HUES48 (cell line): Measurements from ENCODE around the gene VAT1L.

ENCODE experiments used
- H3K27ac ChIP-seq: one replicate; pipeline ENCODE4 v1.7.0; 2013; ENCODE audit warnings: low read depth, low read length, inconsistent platforms
- H3K27me3 ChIP-seq: 2 replicates; pipeline ENCODE4 v1.6.1; 2013; ENCODE audit warnings: mild to moderate bottlenecking, low read length; ENCODE audit not compliant: control insufficient read depth, insufficient read depth
- H3K36me3 ChIP-seq: 2 replicates; pipeline ENCODE4 v1.6.1; 2013; ENCODE audit warnings: low read length; ENCODE audit not compliant: control insufficient read depth, insufficient read depth
- H3K4me1 ChIP-seq: 2 replicates; pipeline ENCODE4 v1.6.1; 2013; ENCODE audit warnings: mild to moderate bottlenecking, low read length; ENCODE audit not compliant: control insufficient read depth, insufficient read depth
- H3K4me3 ChIP-seq: 2 replicates; pipeline ENCODE4 v1.5.1; 2013; ENCODE audit warnings: mild to moderate bottlenecking, low read depth, low read length
- H3K9ac ChIP-seq: 2 replicates; pipeline ENCODE4 v1.6.1; 2013; ENCODE audit warnings: mild to moderate bottlenecking, low read depth, low read length, moderate library complexity
- H3K9me3 ChIP-seq: 2 replicates; pipeline ENCODE4 v1.6.1; 2013; ENCODE audit warnings: low read length; ENCODE audit not compliant: control insufficient read depth, insufficient read depth

VAT1L gene

GRCh38 chr16:77869997-77870813 is 81.8 kb downstream of the VAT1L start:
- no peak overlapping the region for H3K4me3 ChIP-seq
- peak overlapping the region; percentile 38 for H3K27ac ChIP-seq
- peaks cover 7% of the 10 kb centered on the region for H3K36me3 ChIP-seq
- H3K9me3 ChIP-seq: no peaks in the 10 kb centered on the region
- H3K9ac ChIP-seq: no peak overlapping the region
- no peaks in the 10 kb centered on the region for H3K27me3 ChIP-seq
- no peaks in the 10 kb centered on the region; the same call in 1 of the 2 replicates for H3K4me1 ChIP-seq

DNA sequence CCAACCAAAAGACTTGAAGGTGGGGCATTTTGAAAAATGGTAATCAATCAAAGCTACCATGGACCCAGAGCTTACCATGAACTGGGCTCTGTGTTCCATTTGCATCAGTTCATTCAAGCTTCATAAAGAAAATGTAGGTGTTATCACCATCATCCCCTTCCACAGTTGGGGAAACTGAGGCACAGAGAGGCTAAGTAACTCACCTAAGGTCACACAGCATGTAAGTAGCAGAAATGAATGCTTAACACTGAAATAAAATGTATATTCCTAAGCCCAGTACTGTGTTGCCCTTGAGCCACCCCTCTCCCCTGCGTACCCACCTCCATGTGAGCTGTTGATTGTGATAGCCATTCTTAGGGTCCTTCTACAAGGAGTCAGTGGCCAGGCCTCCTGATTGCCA is 83.6 kb downstream of the VAT1L start:
- no peaks in the 10 kb centered on the region for H3K9me3 ChIP-seq
- H3K27me3 ChIP-seq: no peaks in the 10 kb centered on the region
- no peak overlapping the region for H3K27ac ChIP-seq
- no peak overlapping the region for H3K9ac ChIP-seq
- no peak overlapping the region for H3K4me3 ChIP-seq
- peaks cover 4% of the 10 kb centered on the region; the same call in 1 of the 2 replicates for H3K36me3 ChIP-seq
- no peaks in the 10 kb centered on the region; the same call in 1 of the 2 replicates for H3K4me1 ChIP-seq

GRCh38 chr16:77873066-77873465 is 84.7 kb downstream of the VAT1L start:
- no peak overlapping the region for H3K27ac ChIP-seq
- H3K4me3 ChIP-seq: no peak overlapping the region
- no peaks in the 10 kb centered on the region; the same call in 1 of the 2 replicates for H3K4me1 ChIP-seq
- no peak overlapping the region for H3K9ac ChIP-seq
- H3K9me3 ChIP-seq: no peaks in the 10 kb centered on the region
- H3K27me3 ChIP-seq: no peaks in the 10 kb centered on the region
- peaks cover 10% of the 10 kb centered on the region for H3K36me3 ChIP-seq

- H3K4me3 ChIP-seq: no peak overlapping the region
Measured at GRCh38 chr16:77874347-77874746, 86.0 kb downstream of the VAT1L start.

DNA sequence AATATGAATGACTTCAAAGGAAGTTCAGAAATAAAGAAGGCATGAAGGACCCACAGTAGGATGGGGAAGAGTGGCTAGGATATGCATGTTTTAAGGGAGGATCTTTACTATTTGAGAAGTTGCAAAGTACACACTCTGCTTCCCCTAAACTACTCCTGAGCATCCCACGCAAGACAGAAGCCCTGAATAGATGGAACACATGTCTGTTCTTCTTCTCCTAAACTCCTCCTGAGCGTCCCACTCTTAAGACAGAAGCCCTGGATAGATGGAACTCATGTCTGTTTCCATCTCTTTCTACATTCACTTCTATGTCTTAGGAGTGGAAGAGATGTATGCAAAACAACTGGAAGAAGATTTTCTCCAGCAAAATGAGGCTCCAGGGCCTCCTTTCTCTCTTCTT is 88.4 kb downstream of the VAT1L start:
- Histone ChIP-seq H3K9ac (no peak overlapping the region), H3K4me3 (no peak overlapping the region), H3K4me1 (no peaks in the 10 kb centered on the region; the same call in 1 of the 2 replicates), H3K36me3 (peaks cover 21% of the 10 kb centered on the region), H3K27me3 (no peaks in the 10 kb centered on the region), H3K27ac (no peak overlapping the region), H3K9me3 (no peaks in the 10 kb centered on the region)

More at GRCh38 chr16:77874347-77874746, 86.0 kb downstream of the VAT1L start:
- Histone ChIP-seq H3K36me3 (peaks cover 17% of the 10 kb centered on the region), H3K27ac (no peak overlapping the region), H3K9ac (no peak overlapping the region), H3K4me1 (no peaks in the 10 kb centered on the region; the same call in 1 of the 2 replicates), H3K27me3 (no peaks in the 10 kb centered on the region), H3K9me3 (no peaks in the 10 kb centered on the region)

GRCh38 chr16:77877712-77878347 is 89.5 kb downstream of the VAT1L start:
- Histone ChIP-seq H3K27ac (no peak overlapping the region), H3K36me3 (peaks cover 30% of the 10 kb centered on the region), H3K9me3 (no peaks in the 10 kb centered on the region), H3K4me1 (no peaks in the 10 kb centered on the region; the same call in 1 of the 2 replicates), H3K27me3 (no peaks in the 10 kb centered on the region), H3K9ac (no peak overlapping the region), H3K4me3 (no peak overlapping the region)

DNA sequence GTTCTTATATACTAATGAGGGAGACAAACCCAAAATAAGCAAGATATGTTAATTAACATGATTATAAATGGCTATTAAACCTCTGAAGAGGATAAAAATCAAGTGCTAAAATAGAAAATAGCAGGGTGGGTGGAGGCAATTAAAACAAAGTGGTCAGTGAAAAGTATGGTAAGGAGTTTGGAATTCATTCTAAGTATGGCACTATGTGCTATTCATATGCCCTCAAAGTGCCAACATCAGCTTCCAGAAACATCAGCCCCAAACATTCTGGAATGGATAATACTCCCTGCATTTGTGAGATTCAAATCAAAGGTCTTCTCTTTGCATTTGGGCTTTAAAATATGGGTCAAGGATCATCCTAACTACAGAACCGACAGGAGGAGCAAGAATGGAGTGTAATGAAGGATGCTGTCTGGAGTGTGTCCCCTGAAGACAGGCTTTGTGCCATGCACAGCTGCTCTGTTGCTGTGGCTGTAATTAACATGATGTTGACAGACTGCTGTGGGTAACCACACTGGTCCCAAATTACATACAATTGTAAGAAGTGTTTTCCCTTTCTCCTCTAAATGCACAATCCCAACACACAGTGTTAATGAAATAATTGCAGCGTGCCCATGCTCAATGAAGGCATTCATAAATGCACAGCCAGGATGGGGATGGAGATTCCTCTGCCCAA is 93.1 kb downstream of the VAT1L start:
- Histone ChIP-seq H3K36me3 (peaks cover 34% of the 10 kb centered on the region), H3K4me3 (no peak overlapping the region), H3K27ac (no peak overlapping the region), H3K9ac (no peak overlapping the region), H3K4me1 (no peaks in the 10 kb centered on the region), H3K9me3 (no peaks in the 10 kb centered on the region), H3K27me3 (no peaks in the 10 kb centered on the region)

DNA sequence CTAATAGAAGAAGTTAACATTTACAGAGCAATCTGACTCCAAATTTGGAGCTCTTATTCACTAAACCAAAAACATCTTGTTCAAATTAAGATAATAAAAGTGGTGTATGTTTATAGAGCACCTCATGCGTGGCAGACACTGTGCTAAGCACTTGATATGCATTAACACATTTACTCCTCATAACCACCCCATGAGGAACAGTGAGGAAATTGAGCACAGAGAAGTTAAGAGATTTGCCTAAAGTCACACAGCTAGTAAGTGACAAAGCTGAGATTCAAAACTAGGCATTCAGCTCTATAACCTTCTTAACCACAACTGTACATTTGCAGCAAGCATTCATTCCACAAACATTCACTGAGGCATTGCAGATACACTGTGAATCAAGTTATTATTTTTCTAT is 94.0 kb downstream of the VAT1L start:
- no peak overlapping the region for H3K4me3 ChIP-seq
- no peak overlapping the region for H3K9ac ChIP-seq
- no peaks in the 10 kb centered on the region for H3K9me3 ChIP-seq
- H3K4me1 ChIP-seq: no peaks in the 10 kb centered on the region
- H3K27ac ChIP-seq: no peak overlapping the region
- H3K27me3 ChIP-seq: no peaks in the 10 kb centered on the region
- peaks cover 30% of the 10 kb centered on the region for H3K36me3 ChIP-seq

DNA sequence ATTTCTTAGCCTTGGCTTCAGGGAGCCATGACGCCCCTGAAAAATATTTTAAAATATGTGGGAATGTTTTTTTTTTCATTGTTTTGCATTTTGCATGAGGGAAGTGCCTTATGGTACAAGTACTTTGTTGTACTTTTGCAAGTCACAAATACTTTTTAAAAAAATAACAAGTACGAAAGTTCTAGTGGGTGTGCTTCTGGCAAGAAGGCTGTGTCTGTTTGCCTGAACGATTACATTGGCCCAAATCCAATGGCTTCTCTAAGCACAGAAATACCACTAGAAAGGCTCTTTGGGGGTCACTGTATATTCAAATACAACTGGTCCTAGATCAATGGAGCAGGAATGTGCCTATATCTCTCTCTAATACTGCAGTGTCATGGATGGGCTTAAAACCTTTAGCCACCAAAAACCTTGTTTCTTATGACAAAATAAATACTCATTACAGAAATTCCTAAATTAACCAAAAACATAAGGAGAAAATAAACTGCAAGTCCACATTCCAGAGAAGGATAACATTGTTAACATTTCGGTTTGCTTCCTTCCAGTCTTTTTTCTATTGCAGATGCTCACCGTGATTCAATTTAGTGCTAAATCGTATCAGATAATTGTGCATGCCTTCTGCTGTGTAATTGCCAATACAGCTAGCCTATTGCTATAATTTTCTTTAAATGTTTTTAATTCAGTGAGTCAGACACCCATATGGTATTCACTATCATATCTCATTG is 97.4 kb downstream of the VAT1L start:
- Histone ChIP-seq H3K9ac (no peak overlapping the region), H3K9me3 (no peaks in the 10 kb centered on the region), H3K36me3 (peaks cover 17% of the 10 kb centered on the region), H3K27me3 (no peaks in the 10 kb centered on the region), H3K4me3 (no peak overlapping the region), H3K4me1 (no peaks in the 10 kb centered on the region), H3K27ac (no peak overlapping the region)

DNA sequence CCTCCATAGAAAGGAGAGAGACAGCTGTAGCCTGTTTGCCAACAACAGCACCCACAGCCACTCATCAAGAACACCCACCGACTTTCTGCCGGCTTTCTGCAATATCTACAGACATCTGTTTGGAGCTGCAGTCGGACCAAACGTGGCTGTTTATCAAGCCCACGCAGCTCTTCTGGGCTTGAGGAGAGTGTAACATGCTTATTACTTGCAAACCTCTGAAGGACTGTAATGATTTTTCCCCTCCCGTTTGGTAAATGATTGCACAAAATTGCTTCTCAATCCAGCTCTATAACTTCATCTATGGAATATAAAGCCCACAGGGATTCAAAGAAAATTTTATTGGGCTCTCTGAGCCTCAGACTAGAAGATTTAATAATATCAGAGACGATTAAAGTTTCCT is 100.5 kb downstream of the VAT1L start:
- Histone ChIP-seq H3K36me3 (0 out of 2 replicates have a peak, but pooled peaks cover 3% of the 10 kb centered on the region), H3K9ac (no peak overlapping the region), H3K9me3 (no peaks in the 10 kb centered on the region), H3K27ac (no peak overlapping the region), H3K4me1 (no peaks in the 10 kb centered on the region), H3K4me3 (no peak overlapping the region), H3K27me3 (no peaks in the 10 kb centered on the region)
